CD14-positive monocyte (primary cell): ENCODE measurements around the gene TUBGCP5. TPM values are rescaled to one million over a fixed set of nuclear protein-coding genes. Genes with fewer than 3 reads are reported as not detected.
"Not testable (repeated sequence)": the region's sequence is repeated elsewhere in the genome, so short reads cannot be mapped to it uniquely, and the experiment has no call there.

Experiments used
- DNase-seq, 3 donors: peaks; one replicate each; pipeline ENCODE4 v3.0.0-alpha.2; 2011 to 2022
- H2AFZ ChIP-seq: 2 replicates; pipeline ENCODE4 v1.6.0; 2012; ENCODE audit warnings: mild to moderate bottlenecking, low read depth, low read length, inconsistent platforms; ENCODE audit not compliant: insufficient read depth, poor library complexity, severe bottlenecking
- H3K27ac ChIP-seq, 2 donors: 1 replicate in 1 of 2; 2 replicates in 1 of 2; pipeline ENCODE4 v1.5.1; 2012 to 2013; ENCODE audit warnings: low read length in 2 of 2, control low read depth in 1 of 2, inconsistent platforms in 1 of 2, low read depth in 1 of 2, mild to moderate bottlenecking in 1 of 2
- H3K27me3 ChIP-seq, 2 donors: one replicate each; pipeline versions ENCODE4 v1.6.0 to v1.6.1; 2011 to 2013; ENCODE audit warnings: low read length in 2 of 2; ENCODE audit not compliant: control insufficient read depth in 2 of 2, insufficient read depth in 2 of 2
- H3K36me3 ChIP-seq, 2 donors: replicated peaks in 1 of 2; 1 replicate in 1 of 2; 2 replicates in 1 of 2; pipeline versions ENCODE4 v1.5.1 to v1.6.1; 2012 to 2013; ENCODE audit warnings: low read length in 2 of 2, control low read depth in 1 of 2, inconsistent platforms in 1 of 2, mild to moderate bottlenecking in 1 of 2; ENCODE audit not compliant: insufficient read depth in 2 of 2, control insufficient read depth in 1 of 2
- H3K4me1 ChIP-seq, 2 donors: 1 replicate in 1 of 2; 2 replicates in 1 of 2; pipeline versions ENCODE4 v1.5.1 to v1.6.1; 2012 to 2013; ENCODE audit warnings: low read length in 2 of 2, control low read depth in 1 of 2, inconsistent platforms in 1 of 2, mild to moderate bottlenecking in 1 of 2, moderate library complexity in 1 of 2; ENCODE audit not compliant: insufficient read depth in 2 of 2, control insufficient read depth in 1 of 2
- H3K4me2 ChIP-seq: replicated peaks from 2 replicates; pipeline ENCODE3; 2012; ENCODE audit warnings: low read length, moderate library complexity, mild to moderate bottlenecking; ENCODE audit not compliant: poor library complexity, severe bottlenecking; ENCODE audit errors: extremely low read depth
- H3K4me3 ChIP-seq, 3 experiments: fragments of 200-600 bp in 1 of 3; sonication (generic) in 1 of 3; replicated peaks in 1 of 3; 1 replicate in 2 of 3; 2 replicates in 1 of 3; pipeline ENCODE4 v1.5.1; 2011 to 2013; ENCODE audit warnings: low read length in 3 of 3, mild to moderate bottlenecking in 3 of 3, control low read depth in 2 of 3, low read depth in 2 of 3, inconsistent platforms in 1 of 3, moderate library complexity in 1 of 3
- H3K79me2 ChIP-seq: 2 replicates; pipeline ENCODE4 v1.6.0; 2012; ENCODE audit warnings: mild to moderate bottlenecking, control low read depth, inconsistent platforms, low read length, moderate library complexity; ENCODE audit not compliant: insufficient read depth
- H3K9ac ChIP-seq: 2 replicates; pipeline ENCODE4 v1.6.0; 2017; ENCODE audit warnings: low read length, mild to moderate bottlenecking; ENCODE audit not compliant: insufficient read depth, poor library complexity, severe bottlenecking
- H3K9me3 ChIP-seq, 2 donors: replicated peaks in 1 of 2; 1 replicate in 1 of 2; 2 replicates in 1 of 2; pipeline versions ENCODE4 v1.5.1 to v1.6.1; 2012 to 2013; ENCODE audit warnings: low read length in 2 of 2, control low read depth in 1 of 2; ENCODE audit not compliant: control insufficient read depth in 1 of 2, insufficient read depth in 1 of 2
- H4K20me1 ChIP-seq: 2 replicates; pipeline ENCODE4 v1.6.0; 2012; ENCODE audit warnings: mild to moderate bottlenecking, low read length, control low read depth, moderate library complexity; ENCODE audit not compliant: insufficient read depth
- H3K27ac Mint-ChIP-seq, 7 donors: one replicate each; pipeline ENCODE4 v1.8.0; 2020; ENCODE audit warnings: mild to moderate bottlenecking in 7 of 7, mixed read lengths in 7 of 7, moderate library complexity in 6 of 7, inconsistent platforms in 2 of 7
- H3K27me3 Mint-ChIP-seq, 3 donors: one replicate each; pipeline ENCODE4 v1.8.0; 2021 to 2022; ENCODE audit warnings: low read depth in 3 of 3, mild to moderate bottlenecking in 3 of 3, mixed read lengths in 3 of 3, moderate library complexity in 3 of 3, inconsistent platforms in 1 of 3
- H3K36me3 Mint-ChIP-seq, 2 donors: one replicate each; pipeline ENCODE4 v1.8.0; 2020; ENCODE audit warnings: mixed read lengths in 2 of 2, inconsistent platforms in 1 of 2, mild to moderate bottlenecking in 1 of 2
- H3K4me1 Mint-ChIP-seq: one replicate; pipeline ENCODE4 v1.8.0; 2020; ENCODE audit warnings: mild to moderate bottlenecking, mixed read lengths
- H3K4me3 Mint-ChIP-seq, 2 donors: one replicate each; pipeline ENCODE4 v1.8.0; 2020; ENCODE audit warnings: mild to moderate bottlenecking in 2 of 2, mixed read lengths in 2 of 2, moderate library complexity in 1 of 2
- H3K9me3 Mint-ChIP-seq, 7 donors: one replicate each; pipeline ENCODE4 v1.8.0; 2020 to 2022; ENCODE audit warnings: mixed read lengths in 7 of 7, mild to moderate bottlenecking in 6 of 7, moderate library complexity in 6 of 7, inconsistent platforms in 2 of 7
- CTCF ChIP-seq: fragments of 200-600 bp; IDR thresholded peaks from one replicate; pipeline ENCODE4 v1.8.0; 2022; ENCODE audit warnings: antibody characterized with exemption, mild to moderate bottlenecking
- WGBS: methylation state at CpG from one replicate; pipeline ENCODE4 v1.1.5; 2013; ENCODE audit warnings: missing lambda C conversion rate; ENCODE audit not compliant: insufficient coverage; 5-methylcytosine and 5-hydroxymethylcytosine counted together
- intact Hi-C, 2 donors: fragments of 100-400 bp; cut with micrococcal nuclease; formaldehyde crosslinking; loops; one replicate each; pipeline versions ENCODE4 v1.15.0 to v1.15.1; 2023
- polyA plus RNA-seq, 3 donors: library from polyadenylated mRNA; depleted of rRNA in 1 of 3; unstranded in 2 of 3; stranded (reverse) in 1 of 3; fragments of 300-500 nt in 2 of 3; fragments of >200 nt in 1 of 3; fragmentation: Illumina TruSeq in 2 of 3; gene quantifications; 1 replicate in 2 of 3; 2 replicates in 1 of 3; pipeline ENCODE4 v1.2.3, GENCODE V29; 2012 to 2021

TUBGCP5 gene
- polyA plus RNA-seq, 3 donors = 1.4 to 5.8 (median 1.8) TPM

DNA sequence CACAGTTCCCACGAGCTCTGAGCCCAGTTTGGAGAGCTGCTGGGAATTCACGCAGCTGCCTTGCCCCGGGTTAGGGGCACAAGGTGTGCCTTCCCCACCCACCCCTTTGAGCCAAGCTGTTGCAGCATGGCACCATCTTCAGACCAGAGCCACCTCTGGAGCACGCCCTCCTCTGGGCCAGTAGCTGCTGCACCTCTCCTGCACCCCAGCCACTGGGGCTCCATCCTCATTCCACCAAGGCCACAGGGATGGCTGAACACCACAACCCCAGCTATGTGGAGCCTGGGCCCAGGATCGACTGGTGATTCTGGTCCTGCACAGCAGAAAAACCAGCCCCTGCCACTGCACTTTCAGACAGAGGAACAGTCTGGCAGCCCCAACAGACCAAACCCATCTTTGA lies 25.7 kb downstream of the TUBGCP5 start:
- H2AFZ ChIP-seq = no peak overlapping the region
- intact Hi-C loops = no loop called here
- no peaks in the 10 kb centered on the region for H3K4me1 ChIP-seq
- H4K20me1 ChIP-seq = no peaks in the 10 kb centered on the region
- Mint-ChIP-seq H3K27ac (peak overlapping the region in 1 of 7 donors; percentile 43), H3K36me3 (peaks cover 44 to 64% of the 10 kb centered on the region in 2 donors), H3K27me3 (no peaks in the 10 kb centered on the region), H3K9me3 (no peaks in the 10 kb centered on the region), H3K4me3 (no peak overlapping the region), H3K4me1 (peaks cover 6% of the 10 kb centered on the region)
- H3K27ac ChIP-seq = no peak overlapping the region
- H3K36me3 ChIP-seq = peaks cover 52 to 62% of the 10 kb centered on the region in 2 donors
- H3K9me3 ChIP-seq = no peaks in the 10 kb centered on the region
- no peaks in the 10 kb centered on the region for H3K27me3 ChIP-seq
- no peak for TF ChIP-seq CTCF
- H3K79me2 ChIP-seq = no peaks in the 10 kb centered on the region
- H3K4me2 ChIP-seq = no peak overlapping the region
- 93% methylated on average over 5 of the region's 5 CpGs for WGBS
- H3K9ac ChIP-seq = no peak overlapping the region
- no peak overlapping the region for H3K4me3 ChIP-seq
- DNase-seq = no peak

DNA sequence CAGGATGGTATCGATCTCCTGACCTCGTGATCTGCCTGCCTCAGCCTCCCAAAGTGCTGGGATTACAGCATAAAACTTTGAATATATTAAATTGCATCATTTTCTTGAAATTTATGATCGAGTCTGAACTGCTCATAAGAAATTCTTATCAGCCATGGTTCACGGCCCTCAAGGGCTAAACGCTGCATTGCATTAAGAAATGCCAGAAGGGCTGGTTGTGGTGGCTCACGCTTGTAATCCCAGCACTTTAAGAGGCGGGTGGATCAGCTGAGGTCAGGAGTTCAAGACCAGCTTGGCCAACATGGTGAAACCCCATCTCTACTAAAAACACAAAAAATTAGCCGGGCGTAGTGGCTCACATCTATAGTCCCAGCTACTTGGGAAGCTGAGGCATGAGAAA lies 26.8 kb downstream of the TUBGCP5 start:
- H3K4me3 ChIP-seq, H3K4me1 ChIP-seq, H3K79me2 ChIP-seq, H3K27ac ChIP-seq, intact Hi-C loops, H3K27ac Mint-ChIP-seq, H3K27me3 Mint-ChIP-seq, H3K4me3 Mint-ChIP-seq, H3K9me3 ChIP-seq, H4K20me1 ChIP-seq, H3K9me3 Mint-ChIP-seq, H3K27me3 ChIP-seq, H3K9ac ChIP-seq, H2AFZ ChIP-seq, H3K4me2 ChIP-seq, H3K4me1 Mint-ChIP-seq, DNase-seq: not testable (repeated sequence)
- H3K36me3 ChIP-seq = peaks cover 48 to 62% of the 10 kb centered on the region in 2 donors
- WGBS = 100% methylated on average over 5 of the region's 9 CpGs
- H3K36me3 Mint-ChIP-seq = peaks cover 41 to 63% of the 10 kb centered on the region in 2 donors
